Measurements from ENCODE around the gene GTF3C5.
A peak's percentile ranks its signal among the peaks of the same experiment; 100 is the strongest.

The GTF3C5 gene

GRCh38 chr9:133046196-133046899, 15.6 kb downstream of the GTF3C5 start:
- no peak for DNase-seq (ENCODE audit: low read depth)
- no peak for TF ChIP-seq MAX (IDR thresholded peaks at IDR 0.05; ENCODE audit: low read depth, low read length)
- no peak for TF ChIP-seq POLR2A (IDR thresholded peaks at IDR 0.05; ENCODE audit: extremely low read depth, insufficient read length)
- TF ChIP-seq CTCF (IDR thresholded peaks at IDR 0.05; ENCODE audit: low read depth, low read length), result no peak
- no peak for TF ChIP-seq MYC (IDR thresholded peaks at IDR 0.05; ENCODE audit: low read depth, low read length)
- no peak overlapping the region for H3K4me3 ChIP-seq (ENCODE audit: low read depth, low read length)

- no peak for DNase-seq (ENCODE audit: low read depth)
- H3K4me3 ChIP-seq (ENCODE audit: low read depth, low read length), result no peak overlapping the region
- TF ChIP-seq CTCF (IDR thresholded peaks at IDR 0.05; ENCODE audit: low read depth, low read length), result no peak
- no peak for TF ChIP-seq POLR2A (IDR thresholded peaks at IDR 0.05; ENCODE audit: extremely low read depth, insufficient read length)
- TF ChIP-seq MAX (IDR thresholded peaks at IDR 0.05; ENCODE audit: low read depth, low read length), result no peak
- TF ChIP-seq MYC (IDR thresholded peaks at IDR 0.05; ENCODE audit: low read depth, low read length), result no peak
These were observed 16.1 kb downstream of the GTF3C5 start for GRCh38 chr9:133046900-133047295.

- DNase-seq (ENCODE audit: low read depth), result peak; percentile 55
- TF ChIP-seq POLR2A (IDR thresholded peaks at IDR 0.05; ENCODE audit: extremely low read depth, insufficient read length) (no peak), CTCF (IDR thresholded peaks at IDR 0.05; ENCODE audit: low read depth, low read length) (peak; percentile 49)
These were observed 17.8 kb downstream of the GTF3C5 start for GRCh38 chr9:133048595-133048994.

GRCh38 chr9:133049043-133049442, 18.2 kb downstream of the GTF3C5 start:
- TF ChIP-seq MAX (IDR thresholded peaks at IDR 0.05; ENCODE audit: low read depth, low read length) (no peak), CTCF (IDR thresholded peaks at IDR 0.05; ENCODE audit: low read depth, low read length) (no peak), MYC (IDR thresholded peaks at IDR 0.05; ENCODE audit: low read depth, low read length) (no peak), POLR2A (IDR thresholded peaks at IDR 0.05; ENCODE audit: extremely low read depth, insufficient read length) (no peak)
- DNase-seq (ENCODE audit: low read depth), result no peak
- no peak overlapping the region for H3K4me3 ChIP-seq (ENCODE audit: low read depth, low read length)

More at GRCh38 chr9:133048595-133048994, 17.8 kb downstream of the GTF3C5 start:
- no peak overlapping the region for H3K4me3 ChIP-seq (ENCODE audit: low read depth, low read length)

- no peak for TF ChIP-seq MYC (IDR thresholded peaks at IDR 0.05; ENCODE audit: low read depth, low read length)
- TF ChIP-seq CTCF (IDR thresholded peaks at IDR 0.05; ENCODE audit: low read depth, low read length), result no peak
- no peak for TF ChIP-seq MAX (IDR thresholded peaks at IDR 0.05; ENCODE audit: low read depth, low read length)
- TF ChIP-seq POLR2A (IDR thresholded peaks at IDR 0.05; ENCODE audit: extremely low read depth, insufficient read length), result no peak
- no peak overlapping the region for H3K4me3 ChIP-seq (ENCODE audit: low read depth, low read length)
- DNase-seq (ENCODE audit: low read depth), result no peak
These were observed 19.3 kb downstream of the GTF3C5 start for GRCh38 chr9:133050142-133050541.
